Thoracic aorta (tissue), 2 donors: ENCODE results near the gene RPS16. TPM values are rescaled to one million over a fixed set of nuclear protein-coding genes. Genes with fewer than 3 reads are reported as not detected.

Experiments used
- ATAC-seq: fragments of 150-250 bp; one replicate; pipeline ENCODE4 v1.8.0; 2017; ENCODE audit warnings: low read depth; ENCODE audit not compliant: insufficient number of reproducible peaks, low FRiP score
- DNase-seq: peaks from one replicate; pipeline ENCODE4 v3.0.0-alpha.2; 2020; ENCODE audit warnings: low spot score
- H3K27ac ChIP-seq, 2 donors: fragments of 200-600 bp; sonication (generic); 1 replicate in 1 of 2; 2 replicates in 1 of 2; pipeline ENCODE4 v1.5.1; 2016; ENCODE audit warnings: mild to moderate bottlenecking in 2 of 2, moderate library complexity in 2 of 2
- H3K27me3 ChIP-seq: fragments of 200-600 bp; sonication (generic); replicated peaks from 2 replicates; pipeline ENCODE4 v1.6.0; 2016; ENCODE audit warnings: mild to moderate bottlenecking; ENCODE audit not compliant: insufficient read depth
- H3K36me3 ChIP-seq: fragments of 200-600 bp; sonication (generic); one replicate; pipeline ENCODE4 v1.5.1; 2016
- H3K4me1 ChIP-seq, 2 donors: fragments of 200-600 bp; sonication (generic); 1 replicate in 1 of 2; 2 replicates in 1 of 2; pipeline versions ENCODE4 v1.5.1 to v1.6.0; 2016; ENCODE audit warnings: low read depth in 2 of 2, mild to moderate bottlenecking in 1 of 2; ENCODE audit not compliant: control insufficient read depth in 1 of 2
- H3K4me3 ChIP-seq: fragments of 200-600 bp; sonication (generic); 2 replicates; pipeline ENCODE4 v1.5.1; 2016; ENCODE audit warnings: mild to moderate bottlenecking
- H3K9me3 ChIP-seq: fragments of 200-600 bp; sonication (generic); 2 replicates; pipeline ENCODE4 v1.5.1; 2016
- total RNA-seq, 2 donors: library from RNA; depleted of rRNA; stranded (reverse); fragments of >200 nt; gene quantifications; one replicate each; pipeline versions ENCODE4 v1.1.0 to v1.2.3, GENCODE V29; 2016
- TF ChIP-seq, protein P1 (sequence below): fragments of 200-600 bp; sonication (generic); IDR thresholded peaks from one replicate; pipeline ENCODE4 v1.5.1; 2019; ENCODE audit warnings: antibody characterized with exemption

Gene RPS16
- total RNA-seq = 100 to 1,000 TPM; 716 to 775 TPM

DNA sequence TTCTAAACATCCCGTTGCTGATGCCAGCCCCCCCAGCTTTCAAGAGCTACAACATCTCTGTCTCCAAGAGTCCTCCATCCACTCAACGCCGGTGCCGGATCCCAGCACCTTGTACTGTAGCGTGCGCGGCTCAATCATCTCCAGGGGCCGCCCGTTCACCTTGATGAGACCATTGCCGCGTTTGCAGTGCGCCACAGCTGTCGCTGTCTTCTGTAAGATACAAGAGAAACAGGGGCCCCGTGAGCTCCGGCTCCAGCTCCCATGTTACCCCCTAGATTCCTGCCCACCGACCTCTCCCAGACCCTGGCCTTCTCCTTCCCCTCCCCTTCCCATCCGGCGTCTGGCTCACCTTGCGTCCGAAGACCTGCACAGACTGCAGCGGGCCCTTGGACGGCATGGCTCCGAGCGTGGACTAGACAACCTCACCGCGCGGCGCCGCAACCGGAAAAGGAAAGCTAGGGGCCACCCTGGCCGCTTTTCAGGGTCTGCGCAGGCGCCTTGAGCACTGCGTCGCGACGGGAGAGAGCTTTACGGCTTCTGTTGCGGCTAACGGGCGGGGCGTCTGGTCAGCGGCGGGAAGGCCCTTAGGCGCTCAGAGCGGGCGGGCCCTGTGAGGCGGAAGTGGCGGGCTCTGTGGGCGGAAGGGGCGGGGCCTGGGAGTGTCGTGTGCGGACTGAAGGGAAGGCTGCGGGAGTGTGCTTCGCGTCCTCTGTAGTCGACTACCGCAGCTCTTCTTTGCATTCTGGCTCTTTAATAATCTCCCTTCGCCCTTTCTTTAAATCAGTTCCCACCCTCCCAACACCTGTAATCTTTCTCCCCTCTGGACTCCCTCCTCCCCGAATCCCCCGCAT is at the start of gene RPS16:
Gene RPS16, minus strand, starts transcription at position 451 of the 851 bp plus-strand sequence. Its CDS starts 54 bp downstream, at position 397.
- Histone ChIP-seq H3K27ac (peak within 1 kb of the TSS; percentile 82 to 94), H3K27me3 (no peaks in the 10 kb centered on the region), H3K9me3 (no peaks in the 10 kb centered on the region), H3K36me3 (peaks cover 24% of the 10 kb centered on the region), H3K4me3 (peak within 1 kb of the TSS; percentile 90), H3K4me1 (peaks cover 19 to 38% of the 10 kb centered on the region in 2 donors)
- DNase-seq (peak; percentile 89), ATAC-seq (peak; percentile 84)
- TF ChIP-seq, protein P1, sequence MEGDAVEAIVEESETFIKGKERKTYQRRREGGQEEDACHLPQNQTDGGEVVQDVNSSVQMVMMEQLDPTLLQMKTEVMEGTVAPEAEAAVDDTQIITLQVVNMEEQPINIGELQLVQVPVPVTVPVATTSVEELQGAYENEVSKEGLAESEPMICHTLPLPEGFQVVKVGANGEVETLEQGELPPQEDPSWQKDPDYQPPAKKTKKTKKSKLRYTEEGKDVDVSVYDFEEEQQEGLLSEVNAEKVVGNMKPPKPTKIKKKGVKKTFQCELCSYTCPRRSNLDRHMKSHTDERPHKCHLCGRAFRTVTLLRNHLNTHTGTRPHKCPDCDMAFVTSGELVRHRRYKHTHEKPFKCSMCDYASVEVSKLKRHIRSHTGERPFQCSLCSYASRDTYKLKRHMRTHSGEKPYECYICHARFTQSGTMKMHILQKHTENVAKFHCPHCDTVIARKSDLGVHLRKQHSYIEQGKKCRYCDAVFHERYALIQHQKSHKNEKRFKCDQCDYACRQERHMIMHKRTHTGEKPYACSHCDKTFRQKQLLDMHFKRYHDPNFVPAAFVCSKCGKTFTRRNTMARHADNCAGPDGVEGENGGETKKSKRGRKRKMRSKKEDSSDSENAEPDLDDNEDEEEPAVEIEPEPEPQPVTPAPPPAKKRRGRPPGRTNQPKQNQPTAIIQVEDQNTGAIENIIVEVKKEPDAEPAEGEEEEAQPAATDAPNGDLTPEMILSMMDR = no peak

DNA sequence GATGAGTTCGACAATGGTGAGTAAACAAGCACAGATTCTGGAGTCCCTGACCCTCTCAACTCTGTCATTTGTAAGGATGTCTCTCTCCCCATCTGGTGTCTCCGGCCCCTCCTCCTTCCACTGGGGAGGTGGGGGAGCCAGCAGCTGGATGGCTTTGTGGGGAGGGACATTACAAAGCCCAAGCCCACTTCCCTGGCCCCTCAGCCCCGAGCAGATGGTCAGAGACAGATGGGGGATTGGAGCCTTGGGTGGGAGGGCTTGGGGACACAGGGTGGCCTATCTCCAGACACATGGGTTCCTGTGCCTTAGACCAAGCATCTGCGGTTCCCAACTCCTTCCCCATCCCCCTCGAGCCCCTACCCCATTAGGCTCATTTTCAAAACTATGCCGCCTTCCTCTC is 47.4 kb upstream of the RPS16 start:
- TF ChIP-seq, protein P1 = no peak
- no peak overlapping the region for H3K27ac ChIP-seq
- no peak for ATAC-seq
- peaks cover 13% of the 10 kb centered on the region for H3K36me3 ChIP-seq
- no peak overlapping the region for H3K4me3 ChIP-seq
- peaks cover 11 to 21% of the 10 kb centered on the region in 2 donors for H3K4me1 ChIP-seq
- no peak for DNase-seq
- no peaks in the 10 kb centered on the region for H3K27me3 ChIP-seq
- no peaks in the 10 kb centered on the region for H3K9me3 ChIP-seq

DNA sequence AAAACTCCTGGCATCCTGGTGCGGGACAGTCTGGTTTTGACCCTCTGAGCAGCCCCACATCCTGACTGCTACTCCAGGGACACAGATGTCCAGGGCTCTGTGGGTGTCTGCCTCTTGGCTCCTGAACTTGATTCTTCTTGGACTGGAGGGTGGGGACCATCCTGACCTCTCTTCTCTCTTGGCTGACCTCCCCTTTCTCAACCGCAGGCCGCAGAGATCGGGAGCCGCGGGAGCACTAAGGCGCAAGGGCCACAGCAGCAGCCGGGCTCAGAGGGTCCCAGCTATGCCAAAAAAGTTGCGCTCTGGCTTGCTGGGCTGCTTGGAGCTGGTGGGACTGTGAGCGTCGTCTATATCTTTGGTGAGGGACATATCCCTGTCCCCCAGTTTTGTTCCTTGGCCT is 45.9 kb upstream of the RPS16 start:
- H3K27ac ChIP-seq = no peak overlapping the region
- ATAC-seq (no peak), DNase-seq (no peak)
- TF ChIP-seq, protein P1 = no peak
- H3K4me1 ChIP-seq = peaks cover 11 to 21% of the 10 kb centered on the region in 2 donors
- H3K4me3 ChIP-seq = peak overlapping the region; percentile 87
- no peaks in the 10 kb centered on the region for H3K9me3 ChIP-seq
- H3K27me3 ChIP-seq = no peaks in the 10 kb centered on the region
- peaks cover 8% of the 10 kb centered on the region for H3K36me3 ChIP-seq

DNA sequence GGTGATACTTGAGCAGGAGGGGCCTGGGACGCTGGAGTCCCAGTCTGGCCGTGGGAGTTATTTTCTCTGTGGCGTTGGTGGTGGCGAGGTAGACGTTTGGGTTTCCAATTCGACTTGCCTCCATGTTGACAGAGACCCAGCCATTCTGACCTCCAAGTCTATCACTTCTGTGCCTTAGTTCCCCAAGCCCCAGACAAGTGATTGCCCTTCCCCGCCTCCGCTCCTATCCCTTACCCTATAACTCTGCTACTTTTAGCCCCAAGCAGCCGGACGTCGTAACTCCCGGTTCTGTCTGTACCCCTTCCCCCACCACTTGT is 45.4 kb upstream of the RPS16 start:
- Histone ChIP-seq H3K27me3 (no peaks in the 10 kb centered on the region), H3K9me3 (no peaks in the 10 kb centered on the region), H3K4me3 (peak overlapping the region; percentile 87), H3K36me3 (peaks cover 9% of the 10 kb centered on the region), H3K4me1 (peaks cover 11 to 21% of the 10 kb centered on the region in 2 donors), H3K27ac (peak overlapping the region; percentile 57 to 72)
- TF ChIP-seq, protein P1 = no peak
- ATAC-seq (no peak), DNase-seq (no peak)

DNA sequence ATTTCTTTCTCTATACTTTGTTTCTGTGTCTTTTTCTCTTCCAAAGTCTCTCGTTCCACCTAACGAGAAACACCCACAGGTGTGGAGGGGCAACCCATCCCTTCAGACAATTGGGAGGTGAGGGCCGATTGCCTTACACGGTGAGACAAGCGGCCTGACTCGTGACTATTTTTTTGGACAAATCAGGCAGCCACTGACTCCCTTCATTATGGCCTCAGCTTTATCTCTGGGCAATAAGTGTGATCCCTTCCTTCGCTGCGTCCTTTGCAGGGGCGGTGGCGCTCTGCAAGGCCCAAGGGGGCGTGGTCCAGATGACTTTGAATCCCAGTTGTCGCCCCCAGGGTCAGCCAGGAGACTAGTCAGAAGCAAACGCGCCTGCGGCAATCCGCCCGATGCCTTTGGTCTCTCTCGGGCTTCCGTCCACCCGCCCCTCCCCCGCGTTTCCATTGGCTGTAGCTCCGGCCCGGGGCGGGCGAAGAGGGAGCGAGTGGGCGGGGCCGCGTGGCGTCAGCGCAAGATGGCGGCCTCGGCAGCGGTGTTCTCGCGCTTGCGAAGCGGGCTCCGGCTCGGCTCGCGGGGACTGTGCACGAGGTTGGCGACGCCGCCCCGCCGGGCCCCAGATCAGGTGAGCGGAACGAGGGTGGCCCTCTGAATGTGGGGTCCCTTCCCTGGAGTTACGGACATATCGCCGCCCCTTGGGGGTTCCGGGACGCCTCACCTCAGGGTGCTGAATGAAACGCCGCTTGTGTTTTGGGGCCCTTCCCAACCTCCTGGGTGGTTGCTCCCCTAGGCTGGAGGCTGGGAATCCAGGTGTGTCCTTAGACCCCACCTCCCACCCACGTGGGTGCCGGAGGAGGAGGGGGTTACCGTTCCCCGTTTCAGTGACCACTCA is 44.8 kb upstream of the RPS16 start, which contains the start of gene TIMM50:
Gene TIMM50, plus strand, starts transcription at position 502 of the 892 bp plus-strand sequence. Its CDS starts 16 bp downstream, at position 518.
- H3K9me3 ChIP-seq = no peaks in the 10 kb centered on the region
- H3K4me3 ChIP-seq = peak within 1 kb of the TSS; percentile 87
- peaks cover 9% of the 10 kb centered on the region for H3K36me3 ChIP-seq
- H3K27me3 ChIP-seq = no peaks in the 10 kb centered on the region
- TF ChIP-seq, protein P1 = no peak
- ATAC-seq (peak; percentile 62), DNase-seq (peak; percentile 93)
- H3K4me1 ChIP-seq = peaks cover 11 to 21% of the 10 kb centered on the region in 2 donors
- peak within 1 kb of the TSS; percentile 57 to 72 for H3K27ac ChIP-seq
